ENCODE measurements around the gene NTM.
A peak's percentile ranks its signal among the peaks of the same experiment; 100 is the strongest.

The NTM gene

DNA sequence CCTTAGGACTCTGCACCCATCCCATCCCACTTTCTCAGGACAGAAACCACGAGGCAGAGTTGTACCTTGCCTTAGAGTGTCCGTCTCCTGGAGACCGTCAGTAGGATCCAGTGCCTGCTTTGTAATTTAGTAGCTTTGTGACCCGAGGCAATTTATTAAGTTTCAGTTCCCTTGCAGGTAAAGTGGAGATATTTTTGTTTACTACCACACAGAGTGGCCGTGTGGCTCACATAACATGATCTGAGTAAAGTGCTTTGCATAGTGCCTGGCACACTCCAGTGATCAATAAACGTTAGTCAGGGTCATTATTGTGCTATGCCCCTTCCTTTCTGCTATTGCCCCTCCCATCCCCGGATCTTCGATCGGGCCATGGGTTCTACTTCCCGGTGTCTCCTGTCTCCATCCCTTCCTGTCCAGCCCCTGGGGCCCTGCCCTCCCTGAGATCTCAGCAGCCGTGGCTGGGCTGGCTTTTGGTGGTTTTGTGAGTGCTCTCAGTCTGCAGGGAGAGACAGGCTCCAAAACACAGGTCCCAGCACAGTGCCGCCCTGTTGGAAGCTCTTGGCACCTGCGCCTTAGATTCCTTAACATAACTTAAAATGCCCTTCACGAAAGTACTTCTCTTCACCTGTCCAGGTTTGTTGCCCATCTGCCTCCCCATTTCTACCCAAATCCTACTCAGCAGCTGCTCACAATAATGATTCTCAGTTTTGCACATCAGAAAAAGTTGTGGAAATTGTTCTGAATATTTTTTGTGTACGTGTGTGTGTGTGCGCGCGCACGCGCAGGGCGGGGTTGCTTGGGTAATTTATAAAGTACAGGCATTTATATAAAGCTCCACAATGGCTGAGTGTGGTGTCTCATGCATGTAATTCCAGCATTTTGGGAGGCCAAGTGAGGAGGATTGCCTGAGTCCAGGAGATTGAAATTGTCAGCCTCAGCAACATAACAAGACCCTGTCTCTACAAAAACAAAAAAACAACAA is 753.7 kb downstream of the NTM start:
- no peak overlapping the region for H3K27ac ChIP-seq
- no peak for DNase-seq (ENCODE audit: low read depth, low spot score)

DNA sequence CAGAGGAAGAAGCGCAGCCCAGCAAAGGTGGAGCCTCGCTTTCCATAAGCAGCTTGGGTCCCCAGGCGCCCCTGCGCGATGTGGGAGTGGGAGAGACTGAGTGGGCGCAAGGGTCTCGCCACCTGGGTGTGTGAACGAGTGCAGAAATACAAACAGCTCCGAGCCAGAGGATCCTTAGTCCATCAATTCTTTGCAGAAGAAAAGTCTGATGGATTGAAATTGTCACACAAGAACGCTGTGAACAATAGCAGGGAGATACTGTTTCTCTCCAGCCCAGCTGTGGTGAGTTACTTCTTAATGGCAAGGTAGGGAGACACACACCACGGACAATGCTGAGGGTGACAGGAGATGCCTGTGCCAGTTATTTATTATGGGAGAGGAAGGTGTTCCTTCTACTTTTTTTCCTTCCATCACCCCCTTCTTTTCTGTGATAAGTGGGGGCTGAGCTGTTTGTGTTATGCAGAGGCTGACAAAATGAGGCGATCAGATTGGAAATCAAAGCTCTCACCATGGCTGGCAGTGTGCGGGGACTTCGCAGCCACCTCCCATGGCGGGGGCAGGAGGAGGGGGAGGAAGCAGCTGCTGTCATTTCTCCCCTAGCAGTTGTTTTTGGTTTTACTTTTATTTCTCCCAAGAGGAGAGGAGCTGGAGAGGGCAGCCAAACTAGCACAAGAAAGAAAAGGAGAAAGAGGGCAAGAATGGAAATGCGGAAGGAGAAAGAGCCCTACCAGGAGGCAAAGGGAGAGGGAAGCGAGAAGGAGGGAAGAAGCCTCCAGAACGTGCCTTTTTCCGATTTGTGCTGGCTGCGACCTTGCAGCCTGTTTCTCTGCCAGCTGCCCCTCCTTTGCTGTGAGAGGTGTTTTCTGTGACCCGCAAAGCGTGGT is 755.8 kb downstream of the NTM start:
- H3K27ac ChIP-seq = peak overlapping the region; percentile 57
- no peak for DNase-seq (ENCODE audit: low read depth, low spot score)

DNA sequence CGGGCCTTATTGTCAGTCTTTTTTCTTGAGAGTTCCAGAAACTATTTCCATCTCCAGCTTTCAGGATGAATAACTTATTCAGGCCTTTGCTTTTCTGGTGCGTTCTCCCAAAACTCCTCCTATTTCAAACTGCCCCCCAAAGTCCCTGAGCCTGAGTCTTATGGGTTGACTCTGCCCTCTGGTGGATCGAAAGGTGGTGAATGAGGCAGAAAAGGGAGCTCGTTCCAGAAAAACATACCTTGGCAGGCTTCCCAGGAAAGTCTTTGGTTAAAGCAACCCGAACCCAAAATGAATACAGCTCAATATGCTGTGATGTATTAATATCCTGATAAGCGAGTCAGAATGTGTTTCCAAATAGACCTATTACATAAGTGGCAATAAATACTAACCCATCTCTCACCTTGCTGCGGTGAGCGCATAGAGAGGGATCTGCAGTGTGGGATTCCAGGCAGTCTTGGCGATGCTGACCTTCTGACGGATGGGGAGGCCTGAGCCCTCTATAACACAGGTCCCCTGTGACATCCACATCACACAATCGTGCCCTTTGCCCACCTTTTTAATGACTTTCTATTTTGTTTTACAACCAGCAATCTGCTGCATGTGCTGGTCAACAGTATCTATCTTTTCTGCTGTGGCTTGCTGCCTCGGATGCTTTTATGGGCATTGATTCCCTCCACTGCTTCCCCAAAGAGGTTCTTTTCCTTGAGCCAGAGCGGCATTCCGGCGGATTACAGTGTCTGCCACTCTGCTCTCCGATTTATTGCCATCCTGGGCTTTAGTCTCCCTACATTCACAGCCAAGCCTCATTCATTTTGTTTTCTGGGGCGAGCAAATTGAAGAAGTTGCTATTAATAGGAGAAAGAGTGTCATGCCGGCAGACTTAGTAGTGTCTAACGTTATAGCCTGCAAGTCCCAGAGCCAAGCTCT is 756.8 kb downstream of the NTM start:
- DNase-seq (ENCODE audit: low read depth, low spot score) = no peak
- H3K27ac ChIP-seq = peak overlapping the region; percentile 57

DNA sequence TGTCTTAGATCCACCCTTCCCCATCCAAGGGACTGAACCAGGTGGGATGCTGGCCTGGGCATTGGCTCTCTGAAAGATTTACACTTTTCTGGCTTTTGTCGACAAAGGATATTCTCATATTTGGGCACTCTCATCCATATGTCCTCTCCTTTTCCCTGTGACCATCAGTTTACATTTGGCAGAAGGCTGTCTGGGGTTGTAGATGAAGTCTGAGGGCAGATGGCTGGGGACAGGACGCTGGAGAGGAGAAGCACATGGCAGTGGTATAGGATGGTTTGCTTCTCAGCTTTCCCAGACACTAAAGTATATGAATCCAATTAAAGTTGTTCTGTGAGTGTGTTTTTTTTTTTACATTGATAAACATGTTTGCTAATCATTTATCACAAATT is 757.5 kb downstream of the NTM start:
- DNase-seq (ENCODE audit: low read depth, low spot score) = no peak
- no peak overlapping the region for H3K27ac ChIP-seq

DNA sequence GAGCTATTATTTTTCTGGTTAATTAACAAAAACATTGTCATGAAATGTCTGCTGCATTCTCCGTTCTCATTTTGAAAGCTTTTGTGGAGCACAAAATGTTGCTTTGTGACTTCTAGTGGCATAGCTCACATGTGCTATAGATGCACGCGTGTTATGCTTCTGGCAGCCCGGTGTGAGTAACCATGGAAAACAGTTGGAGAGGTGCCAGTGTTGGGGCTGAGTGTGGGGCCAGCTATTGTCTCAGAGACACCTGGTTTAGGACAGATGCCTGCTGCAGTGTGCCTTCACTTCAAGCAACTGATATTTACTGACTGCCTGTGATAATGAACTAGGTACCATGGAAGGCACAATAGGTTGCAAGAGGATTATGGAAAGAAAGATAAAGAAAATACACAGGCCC is 760.6 kb downstream of the NTM start:
- no peak for DNase-seq (ENCODE audit: low read depth, low spot score)

DNA sequence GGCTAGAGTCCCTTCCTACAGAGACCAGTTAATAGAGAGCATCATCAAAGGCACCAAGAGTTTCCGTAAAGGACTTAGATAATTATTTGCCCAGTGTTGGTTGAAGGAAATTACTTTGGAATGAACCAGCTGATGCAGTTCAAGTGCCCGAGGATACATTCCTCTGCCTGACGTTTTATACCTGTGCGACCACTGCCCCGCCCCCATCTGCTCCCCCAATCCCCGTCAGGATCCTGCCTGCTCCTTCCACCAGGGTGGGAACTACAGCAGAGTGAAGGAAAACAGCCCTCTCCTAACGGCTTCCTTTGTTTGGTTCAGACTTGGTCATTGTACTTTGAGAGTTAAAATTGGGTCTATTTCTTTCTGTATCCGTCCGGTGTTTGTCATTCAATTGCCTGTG is 761.5 kb downstream of the NTM start:
- no peak overlapping the region for H3K27ac ChIP-seq
- no peak for DNase-seq (ENCODE audit: low read depth, low spot score)

More for the DNA sequence above, 760.6 kb downstream of the NTM start:
- H3K27ac ChIP-seq = no peak overlapping the region

DNA sequence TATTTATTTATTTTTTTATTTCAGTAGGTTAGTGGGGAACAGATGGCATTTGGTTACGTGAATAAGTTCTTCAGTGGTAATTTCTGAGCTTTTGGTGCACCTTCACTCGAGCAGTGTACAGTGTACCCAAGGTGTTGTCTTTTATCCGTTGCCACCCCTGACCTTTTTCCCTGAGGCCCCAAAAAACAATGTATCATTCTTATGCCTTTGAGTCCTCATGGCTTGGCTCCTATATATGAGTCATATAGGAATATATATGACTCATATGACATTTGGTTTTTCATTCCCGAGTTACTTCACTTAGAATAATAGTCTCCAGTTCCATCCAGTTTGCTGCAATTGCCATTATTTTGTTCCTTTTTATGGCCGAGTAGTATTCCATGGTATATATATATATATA is 763.9 kb downstream of the NTM start:
- DNase-seq (ENCODE audit: low read depth, low spot score) = no peak
- no peak overlapping the region for H3K27ac ChIP-seq

DNA sequence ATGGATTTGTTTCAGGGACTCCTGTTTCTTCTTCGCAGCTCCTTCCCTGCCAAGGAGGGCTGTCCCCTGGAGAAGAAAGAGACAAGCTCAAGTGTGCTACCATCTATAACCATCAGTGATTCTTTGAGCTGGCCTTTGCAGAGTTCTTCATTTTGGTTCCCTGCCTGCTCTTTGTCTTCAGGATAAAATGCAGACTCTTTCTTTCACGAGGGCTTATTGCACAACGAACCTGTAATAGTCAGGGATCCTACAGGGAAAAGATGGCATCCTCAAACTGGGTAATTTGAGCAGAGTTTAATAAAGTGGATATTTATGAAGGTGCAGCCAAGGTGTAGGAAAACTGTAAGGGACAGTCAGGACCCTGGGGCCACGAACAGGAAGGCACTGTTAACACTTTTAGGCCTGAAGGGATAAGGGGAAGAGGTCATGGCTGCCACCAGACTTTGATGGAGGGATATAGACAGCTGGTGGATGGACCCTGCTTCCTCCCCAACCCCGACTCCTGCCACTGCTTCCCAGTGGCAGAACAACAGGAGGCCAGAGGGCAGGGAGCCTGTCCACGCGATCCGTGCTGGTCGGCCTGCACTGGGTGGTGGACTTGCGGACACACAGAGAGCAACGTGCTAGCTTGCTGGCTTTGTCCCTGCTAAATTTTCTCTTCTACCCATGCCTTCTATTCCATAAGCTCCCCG is 767.0 kb downstream of the NTM start:
- H3K27ac ChIP-seq = no peak overlapping the region
- no peak for DNase-seq (ENCODE audit: low read depth, low spot score)

DNA sequence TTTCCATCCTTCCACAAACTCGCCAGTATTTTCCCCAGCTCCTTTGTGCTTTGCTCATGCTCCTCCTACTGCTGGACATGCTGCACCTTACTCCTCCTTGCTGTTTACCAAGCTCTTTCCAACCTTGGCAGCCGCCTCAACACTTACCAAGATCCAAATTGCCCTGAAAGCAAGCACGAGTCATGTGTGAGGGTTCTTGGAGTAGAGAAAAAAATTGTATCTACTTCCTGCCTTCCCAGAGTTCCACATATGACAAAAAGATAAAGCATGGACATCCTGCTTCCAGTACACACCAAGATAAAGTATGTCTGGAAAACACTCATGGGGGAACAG is 767.5 kb downstream of the NTM start:
- no peak for DNase-seq (ENCODE audit: low read depth, low spot score)
- H3K27ac ChIP-seq = no peak overlapping the region

DNA sequence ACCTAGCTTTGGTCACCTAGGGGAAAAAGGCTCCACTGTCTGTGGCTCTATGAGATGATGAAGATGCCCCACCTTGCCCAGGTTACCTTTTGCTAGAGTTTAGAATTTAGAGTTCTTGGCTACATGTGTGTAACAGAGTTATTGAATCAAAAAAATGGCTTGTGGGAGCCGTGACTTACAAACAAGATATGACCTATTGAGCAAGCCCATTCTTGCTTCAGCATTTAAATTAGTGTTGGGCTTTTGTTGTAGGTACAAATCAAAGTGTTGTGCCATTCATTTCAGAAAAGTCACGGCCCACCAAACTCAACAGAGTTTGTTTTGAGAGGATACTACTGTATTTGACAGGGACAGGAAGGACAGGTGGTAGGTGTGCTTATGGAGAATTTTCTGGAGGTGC is 768.8 kb downstream of the NTM start:
- no peak overlapping the region for H3K27ac ChIP-seq
- no peak for DNase-seq (ENCODE audit: low read depth, low spot score)

DNA sequence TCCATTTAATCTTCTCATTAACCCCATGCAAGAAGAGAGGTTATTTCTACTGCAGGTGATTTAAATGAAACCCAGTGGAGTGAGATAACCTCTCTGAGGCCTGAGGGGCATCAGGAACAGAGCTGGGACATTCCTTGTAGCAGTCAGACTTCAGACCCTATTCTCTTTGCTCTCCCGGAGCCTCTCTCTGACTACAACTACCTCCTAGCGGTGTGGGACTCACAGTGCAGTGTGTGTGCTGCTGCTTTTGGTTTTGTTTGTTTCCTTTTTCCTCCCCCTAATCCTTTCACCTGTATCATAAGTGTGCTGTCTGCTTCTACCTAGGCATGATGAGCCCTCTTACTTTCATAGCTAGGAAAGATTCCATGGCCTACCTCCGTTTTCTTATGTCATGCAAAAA is 769.6 kb downstream of the NTM start:
- H3K27ac ChIP-seq = no peak overlapping the region
- no peak for DNase-seq (ENCODE audit: low read depth, low spot score)

DNA sequence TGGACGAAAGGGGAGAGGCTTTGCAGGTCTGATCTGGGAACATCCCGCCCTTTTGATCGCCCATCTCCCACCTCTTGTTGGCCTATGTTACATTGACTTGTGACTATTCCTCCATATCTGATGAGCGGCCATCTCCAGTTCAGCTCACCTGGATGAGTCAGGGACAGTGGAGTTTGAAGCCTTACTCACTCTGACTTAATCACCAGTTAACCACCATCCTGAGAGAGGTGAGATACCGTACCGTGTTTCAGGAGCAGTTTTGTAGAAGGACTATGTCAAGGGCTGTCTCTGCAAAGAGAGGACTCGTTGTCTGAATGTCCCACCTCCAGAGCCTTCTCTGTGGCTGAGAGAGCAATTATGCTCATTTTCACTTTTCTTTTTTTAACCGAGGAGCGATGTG is 771.7 kb downstream of the NTM start:
- DNase-seq (ENCODE audit: low read depth, low spot score) = peak; percentile 43
- no peak overlapping the region for H3K27ac ChIP-seq

DNA sequence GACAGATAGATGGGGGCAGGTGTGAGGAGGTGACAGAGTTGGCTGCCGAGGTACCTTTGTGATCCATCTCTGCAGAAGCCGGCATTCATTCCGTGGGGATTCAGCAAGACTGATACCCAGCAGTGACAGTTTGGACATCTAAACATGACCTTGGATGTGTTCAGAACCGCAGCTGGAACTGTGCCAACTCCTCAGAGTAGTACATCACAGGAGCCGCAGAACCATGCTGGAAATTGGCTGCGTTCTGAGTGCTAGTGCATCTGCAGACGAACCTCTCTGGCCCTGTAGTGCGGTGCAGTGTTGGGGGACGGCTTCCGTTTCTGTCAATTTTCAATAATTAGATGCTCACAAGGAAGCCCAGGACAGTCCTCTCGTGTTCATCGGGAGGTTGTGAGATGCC is 772.1 kb downstream of the NTM start:
- no peak for DNase-seq (ENCODE audit: low read depth, low spot score)
- no peak overlapping the region for H3K27ac ChIP-seq

DNA sequence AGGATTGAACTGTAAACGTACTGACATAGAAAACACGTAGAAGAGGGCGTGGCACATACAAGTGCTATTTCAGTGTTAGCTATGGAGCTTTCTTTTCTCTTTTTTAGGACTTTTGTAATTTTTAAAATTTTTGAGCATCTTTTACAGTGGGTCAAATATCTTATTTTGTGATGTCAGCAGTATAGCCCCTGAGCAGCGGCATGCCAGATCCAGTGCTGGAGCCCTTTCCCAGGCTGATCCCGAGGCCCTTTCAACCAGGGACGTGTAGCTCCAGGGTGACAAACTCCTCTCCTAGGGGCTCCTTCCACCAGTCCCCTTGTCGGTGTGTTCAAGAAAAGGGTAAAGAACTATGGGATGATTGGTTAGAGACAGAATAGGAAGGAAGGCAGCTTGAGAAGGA is 777.0 kb downstream of the NTM start:
- no peak overlapping the region for H3K27ac ChIP-seq
- no peak for DNase-seq (ENCODE audit: low read depth, low spot score)

DNA sequence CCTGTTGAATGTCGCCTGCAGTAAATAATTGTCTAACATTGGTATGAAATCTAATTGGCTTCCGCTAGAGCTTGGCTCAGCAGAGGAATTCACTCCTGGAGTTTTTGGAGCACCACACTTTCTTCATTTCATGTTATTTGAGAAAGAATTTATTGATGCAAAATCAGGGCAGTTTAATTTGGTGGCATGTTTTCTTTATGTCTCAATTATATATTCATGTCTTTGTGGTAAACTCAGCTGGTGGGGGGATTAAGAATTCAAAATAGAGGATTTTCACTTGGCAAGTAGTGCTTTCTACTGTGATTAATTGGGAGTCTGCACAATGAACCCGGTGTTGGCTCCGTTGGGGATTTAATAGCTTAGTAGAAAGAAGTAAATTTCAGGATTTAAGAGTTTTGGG is 784.4 kb downstream of the NTM start:
- no peak for DNase-seq (ENCODE audit: low read depth, low spot score)
- no peak overlapping the region for H3K27ac ChIP-seq

DNA sequence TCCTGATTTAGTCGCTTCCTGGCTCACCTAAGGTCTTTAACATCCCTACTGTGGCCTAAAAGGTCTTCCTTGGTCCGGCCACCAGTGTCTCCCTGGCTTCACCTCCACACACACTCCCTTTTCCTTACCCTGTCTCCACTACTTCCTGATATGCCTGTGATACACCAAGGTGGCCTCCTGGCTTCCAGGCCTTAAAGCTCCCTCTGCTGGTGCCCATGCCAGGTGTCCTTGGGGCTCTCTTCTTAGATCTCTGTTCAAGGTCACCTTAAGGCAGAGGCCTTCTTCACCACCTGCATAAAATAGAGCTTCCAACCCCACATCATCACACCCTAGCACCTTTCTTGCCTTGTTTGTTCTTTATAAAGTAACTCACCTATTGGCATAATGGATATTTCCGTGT is 787.7 kb downstream of the NTM start:
- no peak overlapping the region for H3K27ac ChIP-seq
- DNase-seq (ENCODE audit: low read depth, low spot score) = no peak

DNA sequence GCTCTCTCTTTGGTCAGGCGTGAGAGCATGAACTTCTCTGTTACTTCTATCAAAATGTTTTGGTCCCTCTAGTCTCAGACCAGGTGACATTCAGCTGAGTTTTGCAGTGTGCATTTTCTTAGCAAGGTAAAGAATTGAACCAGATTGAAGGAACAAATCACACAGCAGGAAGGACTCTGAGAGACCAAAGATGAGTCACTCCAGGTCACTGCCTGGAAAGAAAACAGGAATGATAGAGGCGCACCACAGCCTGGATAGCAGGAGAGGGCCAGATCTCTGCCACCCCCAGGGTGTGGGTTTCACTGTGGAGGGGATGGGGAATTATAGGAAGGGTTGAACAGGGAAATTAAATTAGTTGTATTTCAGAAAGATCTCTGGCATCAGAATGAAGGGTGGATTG is 788.3 kb downstream of the NTM start:
- no peak overlapping the region for H3K27ac ChIP-seq
- DNase-seq (ENCODE audit: low read depth, low spot score) = no peak

DNA sequence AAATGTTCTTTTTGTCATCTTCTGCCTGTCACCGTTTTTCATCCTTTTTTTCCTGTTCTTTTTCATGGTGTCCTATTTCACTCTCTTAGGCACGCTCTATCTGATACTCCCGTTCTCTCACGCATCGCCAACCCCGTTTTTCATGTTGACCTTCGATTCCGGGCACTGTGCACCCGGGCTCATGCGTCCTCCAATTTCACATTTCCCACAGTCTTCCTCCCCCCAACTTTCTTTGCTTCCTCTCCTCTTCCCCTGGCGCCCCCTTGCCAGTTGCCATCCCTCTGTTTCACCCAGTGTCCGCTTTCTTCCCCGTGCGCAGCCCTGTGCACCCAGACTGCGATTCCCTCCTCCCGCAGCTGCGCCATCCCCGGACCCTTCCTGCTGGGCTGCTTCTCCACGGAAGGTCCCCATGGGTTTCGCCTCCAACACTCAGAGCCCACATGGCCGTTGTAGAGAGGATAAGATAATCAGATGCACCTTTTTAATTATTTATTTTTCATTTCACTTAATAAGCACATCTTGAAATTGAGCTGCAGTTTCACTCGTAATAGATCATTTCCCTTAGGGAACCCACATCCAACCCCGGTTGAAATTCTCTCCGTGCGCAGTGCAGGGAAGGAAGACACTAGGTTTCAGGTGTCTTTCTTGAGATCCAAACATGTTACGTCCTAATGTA is 791.1 kb downstream of the NTM start:
- no peak for DNase-seq (ENCODE audit: low read depth, low spot score)

DNA sequence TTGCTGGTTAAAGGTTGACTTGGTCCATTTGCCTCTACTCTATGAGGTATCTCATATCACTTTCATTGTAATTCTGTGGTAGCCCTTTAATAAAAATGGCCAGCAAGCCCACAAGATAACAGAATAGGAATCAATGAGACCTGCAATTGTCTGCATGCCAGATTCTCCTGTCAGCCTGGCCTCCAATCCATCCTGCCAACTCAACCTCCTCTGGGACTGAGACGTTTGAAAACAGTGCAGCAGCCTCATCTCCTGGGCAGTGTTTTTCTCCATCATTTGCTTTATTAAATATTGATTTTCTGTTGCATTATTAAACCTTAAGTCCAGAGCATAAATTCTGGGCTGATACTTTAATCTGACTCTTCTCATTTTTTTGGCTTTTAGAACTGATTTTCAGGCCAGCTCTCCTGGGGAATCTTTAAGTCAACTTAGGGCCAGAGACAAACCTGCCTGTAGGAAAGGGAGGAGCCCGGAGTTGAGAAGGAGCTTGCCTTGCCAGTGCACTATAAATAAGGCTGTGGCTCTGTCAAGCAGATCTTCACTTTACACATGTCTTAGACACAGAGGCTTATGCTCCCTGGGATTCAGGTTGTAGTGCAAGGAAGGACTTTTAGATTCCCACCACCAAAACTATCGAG is 798.0 kb downstream of the NTM start:
- DNase-seq (ENCODE audit: low read depth, low spot score) = no peak
- H3K27ac ChIP-seq = no peak overlapping the region

More for the DNA sequence above, 791.1 kb downstream of the NTM start:
- no peak overlapping the region for H3K27ac ChIP-seq
